ENCODE results near the gene SPOCK1.

- TF ChIP-seq POLR2AphosphoS5 (IDR thresholded peaks at IDR 0.05) (no peak), CTCF (IDR thresholded peaks at IDR 0.05) (no peak)
These were observed 8.0 kb downstream of the SPOCK1 start for GRCh38 chr5:137491121-137491520.
